Chondrocyte (in vitro differentiated cells): ENCODE measurements around the gene MAP7D2. TPM values are rescaled to one million over a fixed set of nuclear protein-coding genes. Genes with fewer than 3 reads are reported as not detected.

ENCODE experiments used
- DNase-seq: peaks from one replicate; pipeline ENCODE4 v3.0.0; 2021; ENCODE audit warnings: mixed read lengths, low spot score
- H3K27ac Mint-ChIP-seq: one replicate; pipeline ENCODE4 v1.8.0; 2021; ENCODE audit warnings: mild to moderate bottlenecking, moderate library complexity, mixed read lengths; ENCODE audit not compliant: unreplicated experiment
- H3K27me3 Mint-ChIP-seq: 2 replicates; pipeline ENCODE4 v1.8.0; 2021; ENCODE audit warnings: low read depth, mixed read lengths
- H3K36me3 Mint-ChIP-seq: 2 replicates; pipeline ENCODE4 v1.8.0; 2021; ENCODE audit warnings: low read depth, mixed read lengths
- H3K4me1 Mint-ChIP-seq: 2 replicates; pipeline ENCODE4 v1.8.0; 2021; ENCODE audit warnings: low read depth, mild to moderate bottlenecking, mixed read lengths
- H3K4me3 Mint-ChIP-seq: one replicate; pipeline ENCODE4 v1.8.0; 2021; ENCODE audit warnings: mild to moderate bottlenecking, moderate library complexity, mixed read lengths; ENCODE audit not compliant: unreplicated experiment
- H3K9me3 Mint-ChIP-seq: 2 replicates; pipeline ENCODE4 v1.8.0; 2021; ENCODE audit warnings: low read depth, mixed read lengths
- CTCF ChIP-seq: fragments of 200-600 bp; sonication (generic); IDR thresholded peaks from 2 replicates; pipeline ENCODE4 v1.5.0; 2021; ENCODE audit warnings: antibody characterized with exemption, mild to moderate bottlenecking, moderate library complexity
- total RNA-seq: library from RNA; stranded (reverse); gene quantifications from 3 replicates; pipeline ENCODE4 v1.2.1, GENCODE V29; 2021

Gene MAP7D2
- total RNA-seq, 1 donor from 2014 or later = 0.62 TPM

- Mint-ChIP-seq H3K27ac (no peak overlapping the region), H3K36me3 (peaks cover 9% of the 10 kb centered on the region), H3K4me3 (no peak overlapping the region), H3K27me3 (no peaks in the 10 kb centered on the region), H3K9me3 (peaks cover 22% of the 10 kb centered on the region), H3K4me1 (peaks cover 2% of the 10 kb centered on the region)
- TF ChIP-seq CTCF = no peak
- DNase-seq = no peak
Measured at GRCh38 chrX:19975845-19976244, 140.9 kb downstream of the MAP7D2 start.

- Mint-ChIP-seq H3K4me1 (no peaks in the 10 kb centered on the region), H3K9me3 (peaks cover 24% of the 10 kb centered on the region)
Measured at GRCh38 chrX:19972984-19973383, 143.7 kb downstream of the MAP7D2 start.

GRCh38 chrX:19968276-19968675 lies 148.4 kb downstream of the MAP7D2 start:
- Mint-ChIP-seq H3K27ac (no peak overlapping the region), H3K27me3 (no peaks in the 10 kb centered on the region), H3K4me1 (no peaks in the 10 kb centered on the region), H3K4me3 (no peak overlapping the region), H3K36me3 (peaks cover 8% of the 10 kb centered on the region), H3K9me3 (peaks cover 14% of the 10 kb centered on the region)
- DNase-seq = no peak
- no peak for TF ChIP-seq CTCF

More at GRCh38 chrX:19972984-19973383, 143.7 kb downstream of the MAP7D2 start:
- Mint-ChIP-seq H3K27me3 (no peaks in the 10 kb centered on the region), H3K27ac (no peak overlapping the region), H3K36me3 (peaks cover 6% of the 10 kb centered on the region), H3K4me3 (no peak overlapping the region)
- TF ChIP-seq CTCF = no peak
- no peak for DNase-seq

GRCh38 chrX:19966056-19966455 lies 150.7 kb downstream of the MAP7D2 start:
- no peaks in the 10 kb centered on the region for H3K4me1 Mint-ChIP-seq
- peaks cover 14% of the 10 kb centered on the region for H3K9me3 Mint-ChIP-seq
- H3K4me3 Mint-ChIP-seq = no peak overlapping the region
- H3K27ac Mint-ChIP-seq = no peak overlapping the region
- H3K36me3 Mint-ChIP-seq = peaks cover 8% of the 10 kb centered on the region
- no peak for DNase-seq
- H3K27me3 Mint-ChIP-seq = no peaks in the 10 kb centered on the region
- no peak for TF ChIP-seq CTCF

GRCh38 chrX:19964017-19964710 lies 152.5 kb downstream of the MAP7D2 start:
- no peaks in the 10 kb centered on the region for H3K27me3 Mint-ChIP-seq
- no peak for DNase-seq
- no peak overlapping the region for H3K4me3 Mint-ChIP-seq
- TF ChIP-seq CTCF = no peak
- no peaks in the 10 kb centered on the region for H3K4me1 Mint-ChIP-seq
- peaks cover 12% of the 10 kb centered on the region for H3K9me3 Mint-ChIP-seq
- H3K27ac Mint-ChIP-seq = no peak overlapping the region
- H3K36me3 Mint-ChIP-seq = peaks cover 8% of the 10 kb centered on the region
